ENCODE data around the gene LAMA2.

The LAMA2 gene

DNA sequence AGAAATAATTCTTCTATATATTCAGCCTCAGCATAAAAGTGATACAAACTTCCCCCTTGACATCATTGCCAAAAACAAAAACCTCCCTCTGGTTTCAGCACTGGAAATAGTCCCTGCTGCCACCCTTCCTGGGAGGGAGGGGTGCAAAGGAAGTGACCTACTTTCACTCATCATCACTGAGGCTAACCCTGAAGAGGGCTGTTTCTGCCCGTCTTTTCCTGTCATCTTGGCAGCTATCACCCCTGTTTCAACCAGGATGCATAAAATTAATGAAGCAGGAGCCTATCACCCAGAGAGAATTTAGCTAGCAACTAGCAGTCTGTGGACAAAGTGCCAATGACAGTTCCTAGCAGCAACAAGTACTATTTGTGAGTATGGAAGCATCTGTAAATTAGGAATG is 397.8 kb downstream of the LAMA2 start:
- WGBS = no CpG with 5 or more reads among the region's 1 CpG
- Histone ChIP-seq H3K79me1 (replicated peaks; ENCODE audit: low read length, poor library complexity, severe bottlenecking) (no peaks in the 10 kb centered on the region), H4K91ac (ENCODE audit: low read length) (no peak overlapping the region)

DNA sequence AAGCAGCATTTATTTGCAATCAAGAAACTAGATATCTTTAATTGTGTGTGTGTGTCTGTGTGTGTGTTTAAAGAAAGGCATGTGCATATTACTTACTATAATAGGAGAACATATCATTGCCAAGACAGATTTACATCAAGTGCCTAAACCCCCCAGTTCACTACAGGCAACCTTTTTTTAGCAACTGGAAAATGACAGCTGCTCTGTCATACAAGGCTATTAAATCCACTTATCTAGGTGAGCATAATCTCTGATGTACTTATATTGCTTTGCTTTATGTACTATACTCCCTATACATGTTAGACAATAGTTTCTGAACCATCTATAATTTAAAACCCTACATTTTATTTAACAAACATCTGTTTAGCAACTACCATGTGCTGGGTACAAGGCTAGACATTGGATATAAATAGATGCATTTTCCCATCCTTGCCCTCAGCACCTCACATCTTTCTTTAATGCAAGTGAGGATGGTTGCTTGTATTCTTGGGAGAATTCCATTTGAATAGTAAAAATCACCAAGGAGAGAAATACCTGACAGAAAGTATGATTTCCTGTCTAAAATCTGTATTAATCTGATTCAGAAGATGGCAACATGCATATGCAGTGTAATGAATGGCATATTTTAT is 398.3 kb downstream of the LAMA2 start:
- Histone ChIP-seq H3K79me1 (replicated peaks; ENCODE audit: low read length, poor library complexity, severe bottlenecking) (no peaks in the 10 kb centered on the region), H3K4me2 (ENCODE audit: low read length, poor library complexity, severe bottlenecking) (no peak overlapping the region), H3K14ac (ENCODE audit: low read length in 2 of 2) (no peak overlapping the region), H3K9me3 (ENCODE audit: control insufficient read depth, low read length) (no peaks in the 10 kb centered on the region), H2BK5ac (ENCODE audit: low read depth, low read length, poor library complexity, severe bottlenecking) (no peak overlapping the region), H3K9ac (ENCODE audit: low read length) (no peak overlapping the region), H4K91ac (ENCODE audit: low read length) (no peak overlapping the region), H3K4ac (ENCODE audit: low read depth in 1 of 2, low read length in 2 of 2) (no peak overlapping the region), H3K4me1 (ENCODE audit: control insufficient read depth, insufficient read depth, low read depth, low read length) (peaks cover 2% of the 10 kb centered on the region), H3K4me3 (ENCODE audit: insufficient read depth in 1 of 2, low read depth in 1 of 2, low read length in 2 of 2) (no peak overlapping the region), H3K23ac (ENCODE audit: low read length in 2 of 2) (no peak overlapping the region), H4K8ac (ENCODE audit: low read length) (no peak overlapping the region), H3K36me3 (ENCODE audit: control insufficient read depth in 1 of 2, insufficient read depth in 2 of 2, low read depth in 1 of 2, low read length in 2 of 2) (peaks cover 0 to 8% of the 10 kb centered on the region in 2 experiments), H2BK120ac (ENCODE audit: low read depth, low read length) (no peak overlapping the region), H2BK12ac (ENCODE audit: low read length in 2 of 2) (no peak overlapping the region), H3K27ac (ENCODE audit: low read length, poor library complexity, severe bottlenecking) (no peak overlapping the region), H2AFZ (ENCODE audit: low read depth, low read length) (no peak overlapping the region), H3K27me3 (ENCODE audit: control insufficient read depth in 1 of 2, insufficient read depth in 1 of 2, low read length in 2 of 2) (no peaks in the 10 kb centered on the region), H3K18ac (ENCODE audit: low read depth in 1 of 2, low read length in 2 of 2) (no peak overlapping the region), H2BK15ac (ENCODE audit: low read depth, poor library complexity, severe bottlenecking) (no peak overlapping the region), H2AK5ac (ENCODE audit: low read length, severe bottlenecking) (no peak overlapping the region)
- no peak for DNase-seq

More for the DNA sequence above, 397.8 kb downstream of the LAMA2 start:
- peaks cover 2% of the 10 kb centered on the region for H3K4me1 ChIP-seq (ENCODE audit: control insufficient read depth, insufficient read depth, low read depth, low read length)
- H2BK120ac ChIP-seq (ENCODE audit: low read depth, low read length) = no peak overlapping the region
- DNase-seq = no peak
- H2BK5ac ChIP-seq (ENCODE audit: low read depth, low read length, poor library complexity, severe bottlenecking) = no peak overlapping the region
- no peak overlapping the region for H3K4me3 ChIP-seq (ENCODE audit: insufficient read depth in 1 of 2, low read depth in 1 of 2, low read length in 2 of 2)
- no peak overlapping the region for H3K23ac ChIP-seq (ENCODE audit: low read length in 2 of 2)
- no peak overlapping the region for H2BK12ac ChIP-seq (ENCODE audit: low read length in 2 of 2)
- no peak overlapping the region for H3K9ac ChIP-seq (ENCODE audit: low read length)
- H3K9me3 ChIP-seq (ENCODE audit: control insufficient read depth, low read length) = no peaks in the 10 kb centered on the region
- peaks cover 0 to 8% of the 10 kb centered on the region in 2 experiments for H3K36me3 ChIP-seq (ENCODE audit: control insufficient read depth in 1 of 2, insufficient read depth in 2 of 2, low read depth in 1 of 2, low read length in 2 of 2)
- H2BK15ac ChIP-seq (ENCODE audit: low read depth, poor library complexity, severe bottlenecking) = no peak overlapping the region
- no peak overlapping the region for H4K8ac ChIP-seq (ENCODE audit: low read length)
- H2AK5ac ChIP-seq (ENCODE audit: low read length, severe bottlenecking) = no peak overlapping the region
- no peak overlapping the region for H3K27ac ChIP-seq (ENCODE audit: low read length, poor library complexity, severe bottlenecking)
- H3K27me3 ChIP-seq (ENCODE audit: control insufficient read depth in 1 of 2, insufficient read depth in 1 of 2, low read length in 2 of 2) = no peaks in the 10 kb centered on the region
- H3K18ac ChIP-seq (ENCODE audit: low read depth in 1 of 2, low read length in 2 of 2) = no peak overlapping the region
- no peak overlapping the region for H3K4ac ChIP-seq (ENCODE audit: low read depth in 1 of 2, low read length in 2 of 2)
- H2AFZ ChIP-seq (ENCODE audit: low read depth, low read length) = no peak overlapping the region
- H3K14ac ChIP-seq (ENCODE audit: low read length in 2 of 2) = no peak overlapping the region
- no peak overlapping the region for H3K4me2 ChIP-seq (ENCODE audit: low read length, poor library complexity, severe bottlenecking)

DNA sequence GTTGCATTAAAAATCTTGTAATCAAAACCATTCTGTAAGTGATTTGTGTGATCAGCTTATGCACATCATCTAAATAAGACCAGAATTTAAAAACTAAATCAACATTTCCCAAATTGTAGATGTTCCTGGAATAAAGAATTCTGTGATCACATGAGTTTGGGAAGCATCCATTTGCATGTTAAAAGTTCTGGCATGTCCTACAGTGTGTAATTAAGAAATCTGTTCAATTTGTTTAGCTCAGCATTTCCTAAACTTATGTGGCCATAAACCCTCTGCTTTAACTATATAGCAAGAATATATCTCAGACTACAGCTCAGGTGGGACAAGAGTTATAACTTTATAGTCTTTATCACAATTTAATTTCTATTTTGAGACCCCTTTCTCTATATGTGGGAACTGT is 399.1 kb downstream of the LAMA2 start:
- Histone ChIP-seq H3K4ac (ENCODE audit: low read depth in 1 of 2, low read length in 2 of 2) (no peak overlapping the region), H2BK15ac (ENCODE audit: low read depth, poor library complexity, severe bottlenecking) (no peak overlapping the region), H3K9ac (ENCODE audit: low read length) (no peak overlapping the region), H2BK120ac (ENCODE audit: low read depth, low read length) (no peak overlapping the region), H2AK5ac (ENCODE audit: low read length, severe bottlenecking) (no peak overlapping the region), H3K36me3 (ENCODE audit: control insufficient read depth in 1 of 2, insufficient read depth in 2 of 2, low read depth in 1 of 2, low read length in 2 of 2) (peaks cover 0 to 8% of the 10 kb centered on the region in 2 experiments), H3K4me1 (ENCODE audit: control insufficient read depth, insufficient read depth, low read depth, low read length) (peaks cover 2% of the 10 kb centered on the region), H3K27me3 (ENCODE audit: control insufficient read depth in 1 of 2, insufficient read depth in 1 of 2, low read length in 2 of 2) (no peaks in the 10 kb centered on the region), H3K18ac (ENCODE audit: low read depth in 1 of 2, low read length in 2 of 2) (no peak overlapping the region), H4K8ac (ENCODE audit: low read length) (no peak overlapping the region), H2BK12ac (ENCODE audit: low read length in 2 of 2) (no peak overlapping the region), H3K27ac (ENCODE audit: low read length, poor library complexity, severe bottlenecking) (no peak overlapping the region), H4K91ac (ENCODE audit: low read length) (no peak overlapping the region), H3K9me3 (ENCODE audit: control insufficient read depth, low read length) (no peaks in the 10 kb centered on the region), H3K23ac (ENCODE audit: low read length in 2 of 2) (no peak overlapping the region), H3K4me3 (ENCODE audit: insufficient read depth in 1 of 2, low read depth in 1 of 2, low read length in 2 of 2) (no peak overlapping the region), H3K4me2 (ENCODE audit: low read length, poor library complexity, severe bottlenecking) (no peak overlapping the region), H3K79me1 (replicated peaks; ENCODE audit: low read length, poor library complexity, severe bottlenecking) (no peaks in the 10 kb centered on the region), H2BK5ac (ENCODE audit: low read depth, low read length, poor library complexity, severe bottlenecking) (no peak overlapping the region), H3K14ac (ENCODE audit: low read length in 2 of 2) (no peak overlapping the region), H2AFZ (ENCODE audit: low read depth, low read length) (no peak overlapping the region)
- no peak for DNase-seq

DNA sequence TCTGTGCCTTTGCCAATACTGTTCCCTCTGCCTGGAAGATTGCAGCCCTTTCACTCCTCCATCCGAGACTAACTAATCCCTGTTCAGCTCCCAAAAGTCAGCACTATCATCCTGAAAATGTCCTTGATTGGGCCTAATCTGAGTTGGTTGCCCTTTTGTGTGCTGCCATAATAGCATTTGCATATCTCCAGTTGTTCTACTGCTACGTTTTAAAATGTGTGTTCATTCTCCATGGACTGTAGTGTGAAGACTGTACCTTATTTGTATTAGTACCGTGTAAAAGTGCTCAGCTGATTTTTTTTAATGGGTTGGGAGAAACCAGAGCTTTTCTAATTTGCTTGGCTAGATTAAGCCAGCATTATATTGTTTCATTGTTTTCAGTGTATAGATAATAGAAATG is 401.3 kb downstream of the LAMA2 start:
- H2AFZ ChIP-seq (ENCODE audit: low read depth, low read length) = no peak overlapping the region
- H3K23ac ChIP-seq (ENCODE audit: low read length in 2 of 2) = no peak overlapping the region
- H3K4me2 ChIP-seq (ENCODE audit: low read length, poor library complexity, severe bottlenecking) = no peak overlapping the region
- WGBS = 91% methylated on average over 3 of the region's 3 CpGs
- H3K4me1 ChIP-seq (ENCODE audit: control insufficient read depth, insufficient read depth, low read depth, low read length) = peaks cover 2% of the 10 kb centered on the region
- H3K9me3 ChIP-seq (ENCODE audit: control insufficient read depth, low read length) = no peaks in the 10 kb centered on the region
- no peak overlapping the region for H3K14ac ChIP-seq (ENCODE audit: low read length in 2 of 2)
- no peak overlapping the region for H3K18ac ChIP-seq (ENCODE audit: low read depth in 1 of 2, low read length in 2 of 2)
- no peak overlapping the region for H2BK15ac ChIP-seq (ENCODE audit: low read depth, poor library complexity, severe bottlenecking)
- H3K79me1 ChIP-seq (replicated peaks; ENCODE audit: low read length, poor library complexity, severe bottlenecking) = no peaks in the 10 kb centered on the region
- H2BK5ac ChIP-seq (ENCODE audit: low read depth, low read length, poor library complexity, severe bottlenecking) = no peak overlapping the region
- H3K4ac ChIP-seq (ENCODE audit: low read depth in 1 of 2, low read length in 2 of 2) = no peak overlapping the region
- H3K9ac ChIP-seq (ENCODE audit: low read length) = no peak overlapping the region
- no peak overlapping the region for H2AK5ac ChIP-seq (ENCODE audit: low read length, severe bottlenecking)
- peaks cover 0 to 8% of the 10 kb centered on the region in 2 experiments for H3K36me3 ChIP-seq (ENCODE audit: control insufficient read depth in 1 of 2, insufficient read depth in 2 of 2, low read depth in 1 of 2, low read length in 2 of 2)
- H2BK120ac ChIP-seq (ENCODE audit: low read depth, low read length) = no peak overlapping the region
- no peak overlapping the region for H2BK12ac ChIP-seq (ENCODE audit: low read length in 2 of 2)
- H4K8ac ChIP-seq (ENCODE audit: low read length) = no peak overlapping the region
- no peaks in the 10 kb centered on the region for H3K27me3 ChIP-seq (ENCODE audit: control insufficient read depth in 1 of 2, insufficient read depth in 1 of 2, low read length in 2 of 2)
- H3K27ac ChIP-seq (ENCODE audit: low read length, poor library complexity, severe bottlenecking) = no peak overlapping the region
- H3K4me3 ChIP-seq (ENCODE audit: insufficient read depth in 1 of 2, low read depth in 1 of 2, low read length in 2 of 2) = no peak overlapping the region
- no peak for DNase-seq
- H4K91ac ChIP-seq (ENCODE audit: low read length) = no peak overlapping the region

Data from mesenchymal stem cell (in vitro differentiated cells and primary cell).